Tibial nerve (tissue), 4 donors: Measurements from ENCODE around the gene NPAS1. TPM values are rescaled to one million over a fixed set of nuclear protein-coding genes. Genes with fewer than 3 reads are reported as not detected.

Experiments used
- DNase-seq, 2 donors: peaks; one replicate each; pipeline ENCODE4 v3.0.0-alpha.2; 2019; ENCODE audit warnings: low spot score in 2 of 2
- H3K27ac ChIP-seq, 4 donors: fragments of 200-600 bp; sonication (generic) in 3 of 4; one replicate each; pipeline ENCODE4 v1.5.1; 2017 to 2019; ENCODE audit warnings: mild to moderate bottlenecking in 1 of 4
- H3K27me3 ChIP-seq, 2 donors: fragments of 200-600 bp; sonication (generic) in 1 of 2; one replicate each; pipeline versions ENCODE4 v1.5.1 to v1.6.0; 2017 to 2019
- H3K36me3 ChIP-seq, 3 donors: fragments of 200-600 bp; sonication (generic); one replicate each; pipeline ENCODE4 v1.5.1; 2018 to 2019
- H3K4me1 ChIP-seq, 4 donors: fragments of 200-600 bp; sonication (generic) in 3 of 4; one replicate each; pipeline ENCODE4 v1.5.1; 2017 to 2019
- H3K4me3 ChIP-seq, 4 donors: fragments of 200-600 bp; sonication (generic) in 3 of 4; one replicate each; pipeline ENCODE4 v1.5.1; 2017 to 2019; ENCODE audit warnings: mild to moderate bottlenecking in 1 of 4, moderate library complexity in 1 of 4
- H3K9me3 ChIP-seq, 4 donors: fragments of 200-600 bp; sonication (generic) in 3 of 4; one replicate each; pipeline ENCODE4 v1.5.1; 2017 to 2019
- EP300 ChIP-seq, 2 donors: sonication (generic); formaldehyde crosslinking; IDR thresholded peaks; one replicate each; pipeline ENCODE4 v1.6.1; 2017; ENCODE audit warnings: antibody characterized with exemption in 2 of 2, mild to moderate bottlenecking in 1 of 2
- POLR2A ChIP-seq, 2 donors: fragments of 450-650 bp; IDR thresholded peaks; one replicate each; pipeline ENCODE4 v1.6.1; 2017; ENCODE audit warnings: antibody characterized with exemption in 2 of 2, mild to moderate bottlenecking in 2 of 2, moderate library complexity in 2 of 2
- WGBS, 2 donors: methylation state at CpG; one replicate each; pipeline ENCODE4 v1.1.5; 2018; 5-methylcytosine and 5-hydroxymethylcytosine counted together
- total RNA-seq, 4 donors: library from RNA; depleted of rRNA; stranded (reverse); fragments of >200 nt; gene quantifications; one replicate each; pipeline ENCODE4 v1.1.0, GENCODE V29; 2016
- TF ChIP-seq, protein P1 (sequence below), 5 experiments: fragments of 200-600 bp in 3 of 5; fragments of 450-650 bp in 2 of 5; sonication (generic) in 3 of 5; IDR thresholded peaks; one replicate each; pipeline ENCODE4 v1.5.1; 2016 to 2019; ENCODE audit warnings: antibody characterized with exemption in 5 of 5, mild to moderate bottlenecking in 3 of 5, moderate library complexity in 2 of 5

NPAS1 gene
- total RNA-seq, 4 donors from 2014 or later = 0.39 to 0.42 TPM; not detected in 2

DNA sequence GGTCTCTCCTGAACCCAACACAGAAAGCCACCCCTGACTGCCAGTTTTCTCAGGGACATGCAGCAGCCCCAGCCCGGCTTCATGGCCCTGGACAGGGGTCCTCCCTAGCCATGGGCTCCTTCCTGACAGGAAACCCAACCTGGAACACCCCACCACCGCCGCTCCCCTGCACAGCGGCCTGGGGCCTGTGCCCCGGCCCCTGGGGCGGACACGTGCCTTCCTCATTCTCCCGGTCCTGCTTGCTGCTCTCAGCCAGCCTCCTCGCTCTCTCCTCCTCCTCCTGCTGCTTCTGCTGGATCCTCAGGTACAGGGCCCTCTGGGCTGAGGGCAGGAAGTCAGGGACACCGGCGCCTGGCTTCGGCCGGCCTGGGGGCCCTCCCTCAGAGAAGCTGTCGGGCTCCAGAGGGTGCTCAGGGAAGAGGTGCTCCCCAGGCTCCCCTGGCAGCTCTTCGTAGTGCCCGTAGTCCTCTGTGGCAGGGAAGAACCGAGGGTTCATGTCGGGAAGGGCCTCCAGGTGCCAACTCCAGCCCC lies 49.3 kb downstream of the NPAS1 start:
- Histone ChIP-seq H3K36me3 (peaks cover 0 to 92% (median 26%) of the 10 kb centered on the region in 3 donors), H3K4me3 (no peak overlapping the region), H3K9me3 (no peaks in the 10 kb centered on the region), H3K27me3 (no peaks in the 10 kb centered on the region), H3K27ac (peak overlapping the region in 2 of 4 donors; percentile 33 to 72), H3K4me1 (peaks cover 0 to 30% (median 0%) of the 10 kb centered on the region in 4 donors)
- WGBS, 2 donors = 85 to 87% methylated on average over 10 to 16 of the region's 18 CpGs
- DNase-seq = no peak
- TF ChIP-seq EP300 (IDR thresholded peaks at IDR 0.05) = no peak

DNA sequence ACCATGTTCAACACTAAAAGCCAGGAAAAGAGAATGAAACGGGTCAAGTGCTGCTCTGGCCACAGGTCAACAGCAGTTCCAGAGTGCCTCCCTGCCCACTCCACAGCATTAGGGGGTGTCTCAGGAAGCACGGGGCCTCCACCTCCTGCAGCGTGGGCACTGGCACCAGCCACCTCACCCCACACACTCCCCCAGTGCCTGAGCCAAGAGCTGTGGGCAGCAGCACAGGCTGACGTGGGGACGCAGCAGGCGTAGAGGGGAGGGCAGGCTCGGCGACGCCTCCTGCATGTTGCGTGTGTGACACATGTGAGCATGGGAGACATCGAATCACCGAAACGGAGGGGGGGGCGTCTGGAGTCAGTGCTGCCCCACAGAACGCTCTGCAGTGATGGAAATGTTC lies 50.2 kb downstream of the NPAS1 start:
- DNase-seq = no peak
- no peaks in the 10 kb centered on the region for H3K9me3 ChIP-seq
- no peaks in the 10 kb centered on the region for H3K27me3 ChIP-seq
- H3K36me3 ChIP-seq = peaks cover 0 to 99% (median 31%) of the 10 kb centered on the region in 3 donors
- H3K27ac ChIP-seq = peak overlapping the region in 2 of 4 donors; percentile 26 to 72
- TF ChIP-seq EP300 (IDR thresholded peaks at IDR 0.05) (no peak), POLR2A (IDR thresholded peaks at IDR 0.05) (no peak)
- TF ChIP-seq, protein P1, sequence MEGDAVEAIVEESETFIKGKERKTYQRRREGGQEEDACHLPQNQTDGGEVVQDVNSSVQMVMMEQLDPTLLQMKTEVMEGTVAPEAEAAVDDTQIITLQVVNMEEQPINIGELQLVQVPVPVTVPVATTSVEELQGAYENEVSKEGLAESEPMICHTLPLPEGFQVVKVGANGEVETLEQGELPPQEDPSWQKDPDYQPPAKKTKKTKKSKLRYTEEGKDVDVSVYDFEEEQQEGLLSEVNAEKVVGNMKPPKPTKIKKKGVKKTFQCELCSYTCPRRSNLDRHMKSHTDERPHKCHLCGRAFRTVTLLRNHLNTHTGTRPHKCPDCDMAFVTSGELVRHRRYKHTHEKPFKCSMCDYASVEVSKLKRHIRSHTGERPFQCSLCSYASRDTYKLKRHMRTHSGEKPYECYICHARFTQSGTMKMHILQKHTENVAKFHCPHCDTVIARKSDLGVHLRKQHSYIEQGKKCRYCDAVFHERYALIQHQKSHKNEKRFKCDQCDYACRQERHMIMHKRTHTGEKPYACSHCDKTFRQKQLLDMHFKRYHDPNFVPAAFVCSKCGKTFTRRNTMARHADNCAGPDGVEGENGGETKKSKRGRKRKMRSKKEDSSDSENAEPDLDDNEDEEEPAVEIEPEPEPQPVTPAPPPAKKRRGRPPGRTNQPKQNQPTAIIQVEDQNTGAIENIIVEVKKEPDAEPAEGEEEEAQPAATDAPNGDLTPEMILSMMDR (IDR thresholded peaks at IDR 0.05) = no peak
- 77 to 78% methylated on average over 15 of the region's 15 CpGs for WGBS, 2 donors
- peaks cover 0 to 37% (median 2%) of the 10 kb centered on the region in 4 donors for H3K4me1 ChIP-seq
- no peak overlapping the region for H3K4me3 ChIP-seq

- 75 to 77% methylated on average over 16 to 18 of the region's 18 CpGs for WGBS, 2 donors
- peak overlapping the region in 1 of 4 donors; percentile 72 for H3K27ac ChIP-seq
- TF ChIP-seq EP300 (IDR thresholded peaks at IDR 0.05) = no peak
- TF ChIP-seq, protein P1 (IDR thresholded peaks at IDR 0.05) = no peak
- no peak for TF ChIP-seq POLR2A (IDR thresholded peaks at IDR 0.05)
- DNase-seq = no peak
- peaks cover 0 to 99% (median 31%) of the 10 kb centered on the region in 3 donors for H3K36me3 ChIP-seq
- no peaks in the 10 kb centered on the region for H3K9me3 ChIP-seq
- H3K4me3 ChIP-seq = no peak overlapping the region
- peaks cover 0 to 37% (median 2%) of the 10 kb centered on the region in 4 donors for H3K4me1 ChIP-seq
- no peaks in the 10 kb centered on the region for H3K27me3 ChIP-seq
Measured at GRCh38 chr19:47070756-47071155, 51.1 kb downstream of the NPAS1 start.

DNA sequence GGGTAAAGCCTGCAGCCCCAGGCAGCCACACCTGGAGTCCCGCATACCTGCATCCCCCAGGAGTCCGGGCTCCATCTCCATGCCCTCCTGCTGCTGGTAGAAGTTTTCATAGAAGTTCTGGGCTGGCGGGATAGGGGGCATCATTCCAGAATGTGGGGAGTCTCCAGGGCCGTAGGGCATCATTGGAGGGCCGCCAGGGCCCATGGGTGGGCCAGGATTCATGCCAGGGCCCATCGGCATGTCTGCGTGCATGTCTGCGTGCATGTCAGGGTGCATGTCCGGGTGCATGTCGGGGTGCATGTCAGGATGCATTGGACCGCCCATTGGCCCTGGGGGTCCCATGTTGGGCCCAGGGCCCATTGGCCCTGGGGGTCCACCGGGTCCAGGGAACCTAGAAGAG lies 52.1 kb downstream of the NPAS1 start:
- TF ChIP-seq POLR2A (IDR thresholded peaks at IDR 0.05) = no peak
- TF ChIP-seq EP300 (IDR thresholded peaks at IDR 0.05) = no peak
- Histone ChIP-seq H3K4me3 (no peak overlapping the region), H3K27ac (no peak overlapping the region), H3K9me3 (no peaks in the 10 kb centered on the region), H3K36me3 (peaks cover 0 to 98% (median 21%) of the 10 kb centered on the region in 3 donors), H3K4me1 (peaks cover 0 to 37% (median 2%) of the 10 kb centered on the region in 4 donors), H3K27me3 (no peaks in the 10 kb centered on the region)
- no peak for DNase-seq
- WGBS, 2 donors = 70 to 85% methylated on average over 10 to 12 of the region's 12 CpGs

GRCh38 chr19:47072323-47072722 lies 52.7 kb downstream of the NPAS1 start:
- no peak for DNase-seq
- no peaks in the 10 kb centered on the region for H3K27me3 ChIP-seq
- no peak for TF ChIP-seq EP300 (IDR thresholded peaks at IDR 0.05)
- TF ChIP-seq, protein P1 (IDR thresholded peaks at IDR 0.05) = no peak
- TF ChIP-seq POLR2A (IDR thresholded peaks at IDR 0.05) = no peak
- H3K9me3 ChIP-seq = no peaks in the 10 kb centered on the region
- peaks cover 0 to 98% (median 19%) of the 10 kb centered on the region in 3 donors for H3K36me3 ChIP-seq
- no peak overlapping the region for H3K4me3 ChIP-seq
- peaks cover 0 to 37% (median 2%) of the 10 kb centered on the region in 4 donors for H3K4me1 ChIP-seq
- H3K27ac ChIP-seq = peak overlapping the region in 1 of 4 donors; percentile 23
- 73 to 85% methylated on average over 7 to 9 of the region's 17 CpGs for WGBS, 2 donors

DNA sequence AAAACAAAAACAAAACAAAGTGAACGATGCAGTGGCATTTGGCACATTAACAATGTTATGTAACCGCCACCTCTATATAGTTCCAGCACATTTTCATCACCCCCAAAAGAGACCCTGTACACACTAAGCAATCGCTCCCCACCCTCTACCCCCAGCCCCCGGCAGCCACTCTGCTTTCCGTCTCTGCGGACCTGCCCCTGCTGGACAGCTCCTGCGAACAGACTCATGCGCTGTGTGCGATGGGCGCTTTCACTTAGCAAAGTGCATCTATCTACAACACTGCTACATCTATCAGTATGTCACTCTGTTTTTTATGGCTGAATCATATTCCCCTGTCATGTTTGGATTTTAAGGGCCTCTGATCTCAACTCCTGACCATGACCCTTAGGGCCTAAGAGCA lies 53.9 kb downstream of the NPAS1 start:
- peaks cover 0 to 37% (median 2%) of the 10 kb centered on the region in 4 donors for H3K4me1 ChIP-seq
- TF ChIP-seq, protein P1 (IDR thresholded peaks at IDR 0.05) = no peak
- no peak for TF ChIP-seq EP300 (IDR thresholded peaks at IDR 0.05)
- no peak for TF ChIP-seq POLR2A (IDR thresholded peaks at IDR 0.05)
- WGBS, 2 donors = 86 to 89% methylated on average over 10 of the region's 10 CpGs
- peaks cover 1 to 98% (median 13%) of the 10 kb centered on the region in 3 donors for H3K36me3 ChIP-seq
- DNase-seq = no peak
- H3K27me3 ChIP-seq = no peaks in the 10 kb centered on the region
- no peak overlapping the region for H3K4me3 ChIP-seq
- peak overlapping the region in 1 of 4 donors; percentile 23 for H3K27ac ChIP-seq
- H3K9me3 ChIP-seq = no peaks in the 10 kb centered on the region
